ENCODE measurements around the gene EVI5L. TPM values are rescaled to one million over a fixed set of nuclear protein-coding genes. Genes with fewer than 3 reads are reported as not detected.

The EVI5L gene
- total and polyA plus RNA-seq, 2 of the 13 experiments (the other 11 are each of a cell fraction or from before 2014, with no cell fraction given), result 1.7 to 2.4 TPM

GRCh38 chr19:7818806-7819205, 11.2 kb upstream of the EVI5L start (continued):
- TF ChIP-seq, protein P1, sequence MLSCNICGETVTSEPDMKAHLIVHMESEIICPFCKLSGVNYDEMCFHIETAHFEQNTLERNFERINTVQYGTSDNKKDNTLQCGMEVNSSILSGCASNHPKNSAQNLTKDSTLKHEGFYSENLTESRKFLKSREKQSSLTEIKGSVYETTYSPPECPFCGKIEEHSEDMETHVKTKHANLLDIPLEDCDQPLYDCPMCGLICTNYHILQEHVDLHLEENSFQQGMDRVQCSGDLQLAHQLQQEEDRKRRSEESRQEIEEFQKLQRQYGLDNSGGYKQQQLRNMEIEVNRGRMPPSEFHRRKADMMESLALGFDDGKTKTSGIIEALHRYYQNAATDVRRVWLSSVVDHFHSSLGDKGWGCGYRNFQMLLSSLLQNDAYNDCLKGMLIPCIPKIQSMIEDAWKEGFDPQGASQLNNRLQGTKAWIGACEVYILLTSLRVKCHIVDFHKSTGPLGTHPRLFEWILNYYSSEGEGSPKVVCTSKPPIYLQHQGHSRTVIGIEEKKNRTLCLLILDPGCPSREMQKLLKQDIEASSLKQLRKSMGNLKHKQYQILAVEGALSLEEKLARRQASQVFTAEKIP (CRISPR knock-in tag; IDR thresholded peaks at IDR 0.05; ENCODE audit: borderline replicate concordance), result no peak

DNA sequence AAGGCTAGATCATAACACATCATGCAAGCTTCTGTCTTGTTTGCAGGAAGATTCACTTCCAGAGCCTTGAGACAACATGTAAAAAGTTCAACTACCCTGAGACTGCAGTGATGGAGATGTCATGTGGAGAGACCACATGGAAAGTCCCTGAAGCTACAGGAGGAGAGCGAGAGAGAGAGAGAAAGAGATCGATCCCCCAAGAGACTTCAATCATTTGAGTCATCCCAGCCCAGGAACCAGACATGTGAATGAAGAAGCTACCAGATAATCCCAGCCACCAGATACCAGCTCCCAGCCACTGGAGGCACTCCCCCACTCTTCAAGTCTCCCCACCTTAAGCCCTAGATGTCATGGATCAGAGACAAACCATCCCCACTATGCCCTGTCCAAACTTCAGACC, 10.7 kb upstream of the EVI5L start:
- CTCF ChIA-PET (ENCODE audit: low intra/inter-chr PET ratio, low total read pairs), result no interaction called here
- FAIRE-seq, result no peak
- POLR2A ChIA-PET, result no interaction called here

More for the DNA sequence above, 10.7 kb upstream of the EVI5L start:
- H3K79me2 ChIP-seq (ENCODE audit: insufficient read depth, low read length), result no peaks in the 10 kb centered on the region
- no peak for DNase-seq (ENCODE audit: low spot score)
- peaks cover 0 to 10% of the 10 kb centered on the region in 2 experiments; a peak in 2 of 5 replicates for H3K27me3 ChIP-seq (ENCODE audit: control insufficient read depth in 1 of 2, insufficient read depth in 2 of 2, low read length in 2 of 2)
- no peak overlapping the region for H3K4me2 ChIP-seq (ENCODE audit: low read depth, low read length)
- TF ChIP-seq AFF4 (CRISPR knock-in tag; IDR thresholded peaks at IDR 0.05) (no peak), CCAR2 (optimal IDR thresholded peaks at IDR 0.05; ENCODE audit: low read depth, low read length) (no peak), ASH2L (IDR thresholded peaks at IDR 0.05; ENCODE audit: insufficient read length, low read depth, low read length) (no peak)
- ATAC-seq, result no peak
- no peak overlapping the region for H3K27ac ChIP-seq (ENCODE audit: extremely low read length, insufficient read depth, low read length)
- peaks cover 5% of the 10 kb centered on the region; the same call in 1 of the 2 replicates for H3K9me3 ChIP-seq (ENCODE audit: low read length)
- BruUV-seq (replicated peaks), result no TSS peak
- H3K36me3 ChIP-seq (replicated peaks in 1 of 2; ENCODE audit: control insufficient read depth in 1 of 2, insufficient read depth in 2 of 2, low read length in 2 of 2), result no peaks in the 10 kb centered on the region
- H4K20me1 ChIP-seq (ENCODE audit: insufficient read depth, low read length), result no peaks in the 10 kb centered on the region
- H3K4me1 ChIP-seq (ENCODE audit: insufficient read depth, low read length), result no peaks in the 10 kb centered on the region
- no peak overlapping the region for H2AFZ ChIP-seq (ENCODE audit: low read length)
- in situ Hi-C loops (cut with HindIII; ENCODE audit: extremely low pct_ligation_motif_present, low pct_unique_long_range_greater_than_20kb), result no loop called here
- H3K4me3 ChIP-seq (replicated peaks in 1 of 3; ENCODE audit: insufficient read depth in 1 of 3, low read depth in 2 of 3, low read length in 3 of 3), result no peak overlapping the region
- intact Hi-C loops (cut with micrococcal nuclease; ENCODE audit: unreplicated experiment), result no loop called here
- 47% methylated on average over 2 of the region's 2 CpGs for WGBS (ENCODE audit: low lambda C conversion rate)
- H3K9ac ChIP-seq (ENCODE audit: insufficient read depth, low read depth, low read length), result no peak overlapping the region
